Aorta (tissue), 5 donors: ENCODE data around the gene NF1. TPM values are rescaled to one million over a fixed set of nuclear protein-coding genes. Genes with fewer than 3 reads are reported as not detected.

Experiments used
- ATAC-seq: fragments of 200-7000 bp; cut with Tn5 transposase; one replicate; pipeline ENCODE4 v1.9.1; 2022; ENCODE audit warnings: moderate library complexity; ENCODE audit not compliant: low FRiP score
- DNase-seq, 2 donors: peaks; one replicate each; pipeline ENCODE4 v3.0.0-alpha.2; 2020
- H3K27ac ChIP-seq, 2 donors: one replicate each; pipeline ENCODE4 v1.5.1; 2013; ENCODE audit warnings: low read length in 2 of 2, mild to moderate bottlenecking in 2 of 2, moderate library complexity in 2 of 2, control low read depth in 1 of 2, inconsistent platforms in 1 of 2, low read depth in 1 of 2
- H3K27me3 ChIP-seq, 2 donors: one replicate each; pipeline ENCODE4 v1.6.1; 2013; ENCODE audit warnings: control low read depth in 1 of 2, low read length in 1 of 2, mild to moderate bottlenecking in 1 of 2, moderate library complexity in 1 of 2; ENCODE audit not compliant: insufficient read depth in 2 of 2, control insufficient read depth in 1 of 2
- H3K36me3 ChIP-seq, 2 donors: one replicate each; pipeline ENCODE4 v1.6.1; 2013; ENCODE audit warnings: control low read depth in 1 of 2, low read length in 1 of 2, mild to moderate bottlenecking in 1 of 2; ENCODE audit not compliant: insufficient read depth in 2 of 2, control insufficient read depth in 1 of 2
- H3K4me1 ChIP-seq, 2 donors: one replicate each; pipeline ENCODE4 v1.6.1; 2013; ENCODE audit warnings: low read length in 2 of 2, control low read depth in 1 of 2, mild to moderate bottlenecking in 1 of 2, moderate library complexity in 1 of 2; ENCODE audit not compliant: insufficient read depth in 2 of 2, control insufficient read depth in 1 of 2
- H3K4me3 ChIP-seq, 2 donors: one replicate each; pipeline ENCODE4 v1.5.1; 2013; ENCODE audit warnings: low read length in 2 of 2, control low read depth in 1 of 2, mild to moderate bottlenecking in 1 of 2
- H3K9me3 ChIP-seq: one replicate; pipeline ENCODE4 v1.6.1; 2013; ENCODE audit warnings: mild to moderate bottlenecking, low read length; ENCODE audit not compliant: control insufficient read depth
- WGBS, 2 donors: extraction: QIAGEN DNeasy Blood & Tissue Kit; methylation state at CpG; one replicate each; pipeline ENCODE4 v1.1.7; 2013; 5-methylcytosine and 5-hydroxymethylcytosine counted together
- intact Hi-C, 2 donors: fragments of 100-400 bp; cut with DNase I; formaldehyde crosslinking; loops; one replicate each; pipeline versions ENCODE4 v1.14.2 to v1.15.0; 2022
- polyA plus RNA-seq, 2 donors: library from polyadenylated mRNA; stranded (reverse); fragments of 200-250 nt; gene quantifications; one replicate each; pipeline ENCODE4 v1.2.3, GENCODE V29; 2013
- total RNA-seq, 2 donors: library from RNA; stranded (reverse); fragmentation: NEBNext Ultra II Directional; extraction: Animal tissue kit (Norgen Biotek cat#: 25700); gene quantifications; one replicate each; pipeline ENCODE4 v1.2.1, GENCODE V29; 2021
- donor health status: healthy with polysubstance abuse.
- donor health status: Bipolar disorder and iron deficiency.
- donor health status: DM: no; HTN: no; CAD: no.
- donor health status: DM: no; HTN: no; CAD: no.
- donor health status: DM: yes; HTN: yes; CAD: no.

NF1 gene
- total and polyA plus RNA-seq, 4 donors = 4.1 to 93.9 (median 45.0) TPM

DNA sequence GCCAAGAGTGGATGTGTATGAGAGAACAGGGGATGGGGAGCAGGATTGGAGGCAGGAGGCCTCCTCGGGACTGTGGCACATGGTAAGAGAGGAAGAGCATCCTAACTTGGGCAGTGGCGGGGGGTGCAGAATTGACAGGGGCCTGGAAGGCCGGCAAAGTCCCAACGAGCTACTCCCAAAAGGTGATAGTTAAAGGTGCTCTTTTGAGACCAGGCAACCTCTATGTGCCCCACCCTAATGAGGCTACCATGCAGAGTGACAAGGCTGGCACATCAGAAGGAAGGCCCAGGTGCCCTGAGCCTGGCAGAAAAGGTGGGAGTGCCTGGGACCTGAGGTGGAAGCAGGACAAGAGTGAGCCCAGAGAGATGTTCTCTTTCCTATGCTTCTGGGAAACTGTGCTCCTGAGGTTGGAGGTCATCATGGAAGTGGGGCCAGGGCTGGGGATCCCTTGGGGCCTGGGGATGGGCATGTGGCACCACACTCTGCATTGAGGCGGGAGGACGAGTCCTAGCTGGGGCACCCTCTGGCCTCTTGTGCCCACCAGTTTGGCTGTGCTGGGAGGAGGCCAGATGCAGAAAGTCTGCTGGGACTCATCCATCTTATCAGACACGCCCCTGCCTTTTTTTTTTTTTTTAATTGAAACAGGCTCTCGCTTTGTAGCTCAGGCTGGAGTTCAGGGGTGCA is 302.6 kb downstream of the NF1 start:
- DNase-seq (peak in 1 of 2 donors; percentile 58), ATAC-seq (no peak)
- 71 to 78% methylated on average over 8 of the region's 8 CpGs for WGBS, 2 donors
- Histone ChIP-seq H3K9me3 (no peaks in the 10 kb centered on the region), H3K27ac (no peak overlapping the region), H3K4me3 (no peak overlapping the region), H3K4me1 (no peaks in the 10 kb centered on the region), H3K27me3 (no peaks in the 10 kb centered on the region), H3K36me3 (no peaks in the 10 kb centered on the region)
- intact Hi-C loops = no loop called here

DNA sequence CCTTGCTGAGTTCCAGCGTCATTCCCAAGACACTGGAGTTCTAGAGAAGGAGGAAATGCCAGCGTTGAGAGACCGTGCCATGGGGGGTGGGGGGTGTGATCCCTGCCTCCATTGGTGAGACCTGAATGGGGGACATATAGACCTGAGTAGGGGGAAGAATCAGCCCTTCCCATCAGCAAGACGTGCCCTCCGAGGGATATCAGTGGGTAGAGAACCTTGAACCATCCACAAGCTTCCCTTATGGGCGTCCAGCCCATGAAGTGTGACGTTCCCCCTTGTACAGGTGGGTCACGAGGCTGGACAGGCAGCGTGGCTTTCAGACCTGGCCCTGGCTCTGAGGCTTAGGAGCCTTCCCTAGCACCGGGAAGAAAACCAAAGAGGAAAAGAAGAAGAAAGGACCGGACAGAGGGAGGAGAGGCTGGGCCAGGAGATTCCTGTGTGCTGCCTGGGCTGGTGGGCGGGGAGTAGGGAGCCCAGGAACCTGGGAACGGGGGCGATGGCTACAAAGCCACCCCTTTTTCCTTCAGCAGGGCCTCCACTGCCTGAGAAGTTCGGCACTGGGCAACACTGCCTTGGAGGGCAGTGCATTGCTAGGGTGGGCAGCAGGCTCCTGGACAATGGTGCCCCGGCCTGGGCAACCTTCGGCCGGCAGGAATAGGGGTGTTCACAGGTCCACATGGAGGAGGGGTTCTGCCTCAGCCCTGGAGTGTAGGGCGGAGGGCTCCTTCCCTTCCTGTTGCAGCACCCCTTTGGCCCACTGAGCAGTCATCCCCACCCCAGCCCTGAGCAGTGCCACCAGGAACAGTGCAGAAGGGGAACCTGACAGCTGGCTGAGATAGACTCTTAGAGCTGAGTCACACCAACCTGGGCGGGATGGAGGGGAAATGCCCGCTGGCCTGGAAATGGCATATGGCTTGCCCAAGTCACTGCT is 303.9 kb downstream of the NF1 start:
- DNase-seq = peak in 1 of 2 donors; percentile 43
- intact Hi-C loops = no loop called here
- Histone ChIP-seq H3K27me3 (no peaks in the 10 kb centered on the region), H3K4me1 (no peaks in the 10 kb centered on the region), H3K4me3 (no peak overlapping the region), H3K27ac (no peak overlapping the region), H3K36me3 (no peaks in the 10 kb centered on the region), H3K9me3 (no peaks in the 10 kb centered on the region)
- WGBS, 2 donors = 77 to 79% methylated on average over 21 of the region's 21 CpGs
- ATAC-seq = no peak

DNA sequence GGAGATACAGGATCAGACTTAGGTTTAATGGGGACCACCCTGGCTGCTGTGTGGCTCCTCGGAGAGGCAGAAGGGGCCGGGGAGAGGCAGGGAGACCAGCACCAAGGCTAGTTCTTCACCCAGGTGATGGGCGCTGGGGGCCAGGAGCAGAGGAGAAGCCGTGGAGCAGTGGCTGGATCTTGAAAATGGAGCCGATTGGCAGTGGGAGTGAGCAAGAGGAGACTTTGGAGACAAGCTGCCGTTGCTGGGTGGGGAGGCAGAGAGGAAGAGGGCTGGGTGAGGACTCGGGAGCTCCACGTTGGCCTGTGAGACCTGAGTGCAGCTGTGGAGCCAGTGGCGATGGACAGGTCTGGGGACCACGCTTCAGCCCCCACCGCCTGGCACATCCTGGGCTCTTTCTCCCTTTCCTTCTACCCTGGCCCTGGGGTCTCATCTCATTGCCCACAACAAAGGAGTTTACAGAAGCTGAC is 305.7 kb downstream of the NF1 start:
- DNase-seq = no peak
- H3K27me3 ChIP-seq = no peaks in the 10 kb centered on the region
- H3K4me3 ChIP-seq = no peak overlapping the region
- intact Hi-C loops = no loop called here
- no peaks in the 10 kb centered on the region for H3K9me3 ChIP-seq
- no peak overlapping the region for H3K27ac ChIP-seq
- H3K36me3 ChIP-seq = no peaks in the 10 kb centered on the region
- no peaks in the 10 kb centered on the region for H3K4me1 ChIP-seq
- 61 to 63% methylated on average over 10 to 11 of the region's 11 CpGs for WGBS, 2 donors
- ATAC-seq = no peak

DNA sequence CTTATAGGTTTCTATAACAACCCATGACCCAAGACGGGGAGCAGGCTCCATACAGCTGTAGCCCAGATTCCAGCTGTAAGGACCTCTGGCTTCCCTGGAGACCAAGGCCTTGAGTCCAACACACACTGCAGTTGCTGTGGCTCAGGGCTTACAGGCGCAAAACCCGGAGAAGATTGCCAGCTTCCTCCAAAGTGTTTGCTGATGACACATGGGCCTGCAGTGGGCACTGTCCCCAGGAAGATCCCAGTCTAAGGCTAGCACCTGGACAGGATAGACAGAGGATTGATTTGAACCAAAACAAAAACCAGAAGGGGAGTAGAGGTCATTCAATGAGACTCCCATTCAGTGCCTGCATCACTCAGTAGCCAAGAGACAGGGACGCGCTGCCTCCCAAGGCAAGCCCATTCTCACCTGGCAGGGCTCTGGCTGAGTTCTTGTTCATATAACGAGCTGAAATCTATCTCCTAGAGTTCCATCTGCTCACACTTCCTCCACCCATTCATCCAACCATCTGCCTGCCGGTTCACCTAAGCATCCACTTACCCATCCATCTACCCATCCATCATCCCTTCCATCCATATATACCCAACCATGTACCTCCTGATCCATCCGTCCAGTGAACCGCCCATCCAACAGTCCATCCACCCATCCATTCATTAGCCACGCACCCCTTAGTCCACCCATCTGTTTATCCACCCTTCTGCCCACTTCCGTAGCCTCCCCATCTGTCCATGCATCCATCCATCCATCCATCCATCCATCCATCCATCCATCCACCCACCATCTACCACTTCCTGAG is 306.9 kb downstream of the NF1 start:
- WGBS, 2 donors = 87% methylated on average over 11 of the region's 11 CpGs
- intact Hi-C loops = no loop called here
- H3K36me3 ChIP-seq = no peaks in the 10 kb centered on the region
- H3K27ac ChIP-seq = no peak overlapping the region
- H3K4me1 ChIP-seq = no peaks in the 10 kb centered on the region
- DNase-seq = no peak
- no peaks in the 10 kb centered on the region for H3K27me3 ChIP-seq
- H3K9me3 ChIP-seq = no peaks in the 10 kb centered on the region
- ATAC-seq = no peak
- no peak overlapping the region for H3K4me3 ChIP-seq

DNA sequence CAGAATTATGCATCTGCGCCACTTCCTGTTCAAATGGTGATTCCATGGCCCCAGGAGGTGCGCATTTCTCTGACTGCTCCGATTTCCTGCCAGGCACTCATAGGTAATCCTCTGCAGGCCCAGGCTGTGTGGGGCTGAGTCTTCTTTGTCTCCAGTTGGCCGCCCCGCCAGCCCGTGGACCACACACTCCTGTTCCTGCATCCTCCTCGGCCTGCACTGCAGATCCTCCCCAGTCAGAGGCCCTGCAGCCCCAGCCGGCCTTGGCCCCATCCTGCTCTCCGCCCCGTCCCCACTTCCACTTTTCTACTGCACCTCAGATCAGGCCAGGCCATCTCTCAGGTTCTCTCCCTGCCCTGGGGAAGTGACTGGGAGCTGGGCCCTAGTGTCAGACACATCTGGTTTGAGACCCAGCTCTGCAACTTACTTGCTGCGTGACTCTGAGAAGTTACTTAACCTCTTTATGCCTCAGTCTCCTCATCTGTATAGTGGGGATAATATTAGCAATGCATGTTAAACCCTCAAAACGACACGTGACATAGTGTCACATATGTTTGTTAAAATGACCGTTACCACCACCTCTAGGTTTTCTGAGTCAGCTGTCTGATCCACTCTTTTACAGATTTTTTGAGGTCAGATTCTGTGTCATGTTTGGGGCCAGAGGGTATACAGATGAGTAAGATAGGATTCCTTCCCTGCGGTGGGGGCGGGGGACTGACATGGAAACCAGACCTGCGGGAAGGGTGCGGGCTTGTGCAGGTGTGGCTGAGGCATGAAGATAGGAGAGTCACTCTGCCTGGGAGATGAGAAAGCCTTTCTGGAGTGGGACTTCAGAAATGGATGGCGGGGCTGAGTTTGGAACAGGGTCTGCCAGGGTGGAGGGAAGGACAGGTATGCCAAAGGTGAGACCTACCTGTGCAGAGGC is 309.5 kb downstream of the NF1 start:
- DNase-seq = peak in 1 of 2 donors; percentile 20
- Histone ChIP-seq H3K4me3 (no peak overlapping the region), H3K27me3 (no peaks in the 10 kb centered on the region), H3K27ac (no peak overlapping the region), H3K36me3 (no peaks in the 10 kb centered on the region), H3K9me3 (no peaks in the 10 kb centered on the region), H3K4me1 (no peaks in the 10 kb centered on the region)
- ATAC-seq = no peak
- intact Hi-C loops = no loop called here
- WGBS, 2 donors = 80 to 86% methylated on average over 18 to 19 of the region's 19 CpGs

DNA sequence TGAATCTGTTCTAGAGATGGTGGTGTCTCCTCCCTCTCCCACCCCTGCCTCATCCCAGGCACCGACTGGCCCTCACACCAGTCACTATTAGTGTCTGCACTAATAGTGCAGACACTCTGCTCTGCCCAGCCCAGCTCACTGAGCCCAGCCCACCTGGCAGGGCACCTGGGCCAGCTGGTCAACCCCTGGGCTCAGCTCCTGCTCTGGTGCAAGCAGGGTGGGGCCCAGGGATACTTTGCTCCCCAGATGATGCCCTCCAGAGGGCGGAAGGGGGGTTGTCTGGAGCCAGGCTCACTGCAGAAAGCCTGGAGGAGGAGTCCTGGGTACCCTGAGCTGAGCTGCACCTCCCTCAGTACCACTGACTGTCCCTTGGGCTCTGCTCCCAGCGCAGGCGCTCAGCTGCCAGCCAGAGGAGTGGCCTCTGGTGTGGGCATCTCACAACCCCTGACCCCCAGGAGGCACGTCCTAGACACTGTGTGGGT is 311.2 kb downstream of the NF1 start:
- no peak overlapping the region for H3K27ac ChIP-seq
- 35 to 36% methylated on average over 5 of the region's 5 CpGs for WGBS, 2 donors
- peak; percentile 17 to 70 for DNase-seq
- no peaks in the 10 kb centered on the region for H3K9me3 ChIP-seq
- H3K36me3 ChIP-seq = no peaks in the 10 kb centered on the region
- H3K4me3 ChIP-seq = no peak overlapping the region
- no peaks in the 10 kb centered on the region for H3K4me1 ChIP-seq
- no peak for ATAC-seq
- intact Hi-C loops = no loop called here
- no peaks in the 10 kb centered on the region for H3K27me3 ChIP-seq

DNA sequence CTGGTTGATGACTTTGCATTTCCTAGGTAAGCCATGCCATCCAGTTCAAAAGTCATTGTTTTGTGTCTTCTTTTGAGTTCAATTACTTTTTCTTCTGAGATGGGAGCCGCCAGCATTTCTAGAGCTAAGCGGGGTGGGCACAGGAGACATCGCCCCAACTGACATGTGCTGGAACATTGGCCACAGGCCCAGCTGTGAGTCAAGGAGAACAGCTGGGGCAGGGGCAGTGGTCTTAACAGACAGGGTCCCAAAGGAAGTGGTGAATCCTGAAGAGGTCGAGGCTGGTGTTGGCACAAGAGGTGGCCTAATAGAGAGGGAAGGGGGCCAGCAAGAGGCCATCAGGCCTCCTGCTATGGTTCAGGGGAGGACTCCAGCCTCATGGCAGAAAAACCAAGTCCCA is 313.8 kb downstream of the NF1 start:
- H3K27me3 ChIP-seq = no peaks in the 10 kb centered on the region
- 76 to 81% methylated on average over 4 of the region's 4 CpGs for WGBS, 2 donors
- ATAC-seq = no peak
- H3K4me3 ChIP-seq = no peak overlapping the region
- no peak overlapping the region for H3K27ac ChIP-seq
- H3K36me3 ChIP-seq = no peaks in the 10 kb centered on the region
- peak; percentile 12 to 40 for DNase-seq
- H3K4me1 ChIP-seq = no peaks in the 10 kb centered on the region
- intact Hi-C loops = no loop called here
- no peaks in the 10 kb centered on the region for H3K9me3 ChIP-seq
